ENCODE measurements around the gene ADGRG4.
"Not testable (repeated sequence)": the region's sequence is repeated elsewhere in the genome, so short reads cannot be mapped to it uniquely, and the experiment has no call there.

The ADGRG4 gene

GRCh38 chrX:136417806-136418205, 117.0 kb downstream of the ADGRG4 start:
- Histone ChIP-seq H3K27ac (no peak overlapping the region), H3K36me3 (ENCODE audit: insufficient read depth, low read length) (no peaks in the 10 kb centered on the region), H3K9me3 (ENCODE audit: low read depth, low read length) (no peaks in the 10 kb centered on the region), H3K9ac (ENCODE audit: insufficient read length) (no peak overlapping the region), H3K4me3 (no peak overlapping the region)
- TF ChIP-seq POLR2AphosphoS5 (IDR thresholded peaks at IDR 0.05; ENCODE audit: borderline replicate concordance, low read depth, low read length) (no peak), EZH2 (IDR thresholded peaks at IDR 0.05) (no peak), FOXP2 (optimal IDR thresholded peaks at IDR 0.05; ENCODE audit: control extremely low read depth, extremely low read length, insufficient read depth) (no peak)
- DNase-seq (ENCODE audit: low read depth, low spot score): no peak

GRCh38 chrX:136421338-136421737, 120.6 kb downstream of the ADGRG4 start:
- no peak overlapping the region for H3K27ac ChIP-seq
- no peak for TF ChIP-seq POLR2AphosphoS5 (IDR thresholded peaks at IDR 0.05; ENCODE audit: borderline replicate concordance, low read depth, low read length)
- no peak for TF ChIP-seq FOXP2 (optimal IDR thresholded peaks at IDR 0.05; ENCODE audit: control extremely low read depth, extremely low read length, insufficient read depth)
- no peak for TF ChIP-seq EZH2 (IDR thresholded peaks at IDR 0.05)
- H3K9me3 ChIP-seq (ENCODE audit: low read depth, low read length): no peaks in the 10 kb centered on the region
- no peak overlapping the region for H3K9ac ChIP-seq (ENCODE audit: insufficient read length)
- no peak for DNase-seq (ENCODE audit: low read depth, low spot score)
- no peaks in the 10 kb centered on the region for H3K36me3 ChIP-seq (ENCODE audit: insufficient read depth, low read length)
- no peak overlapping the region for H3K4me3 ChIP-seq

GRCh38 chrX:136423724-136424123, 123.0 kb downstream of the ADGRG4 start:
- no peak for DNase-seq (ENCODE audit: low read depth, low spot score)
- Histone ChIP-seq H3K27ac (no peak overlapping the region), H3K9ac (ENCODE audit: insufficient read length) (no peak overlapping the region), H3K36me3 (ENCODE audit: insufficient read depth, low read length) (no peaks in the 10 kb centered on the region), H3K9me3 (ENCODE audit: low read depth, low read length) (no peaks in the 10 kb centered on the region), H3K4me3 (no peak overlapping the region)
- TF ChIP-seq POLR2AphosphoS5 (IDR thresholded peaks at IDR 0.05; ENCODE audit: borderline replicate concordance, low read depth, low read length) (no peak), FOXP2 (optimal IDR thresholded peaks at IDR 0.05; ENCODE audit: control extremely low read depth, extremely low read length, insufficient read depth) (no peak), EZH2 (IDR thresholded peaks at IDR 0.05) (no peak)

GRCh38 chrX:136425996-136426395, 125.2 kb downstream of the ADGRG4 start:
- Histone ChIP-seq H3K27ac (no peak overlapping the region), H3K36me3 (ENCODE audit: insufficient read depth, low read length) (no peaks in the 10 kb centered on the region), H3K9me3 (ENCODE audit: low read depth, low read length) (no peaks in the 10 kb centered on the region), H3K4me3 (no peak overlapping the region), H3K9ac (ENCODE audit: insufficient read length) (no peak overlapping the region)
- no peak for DNase-seq (ENCODE audit: low read depth, low spot score)
- TF ChIP-seq POLR2AphosphoS5 (IDR thresholded peaks at IDR 0.05; ENCODE audit: borderline replicate concordance, low read depth, low read length) (no peak), EZH2 (IDR thresholded peaks at IDR 0.05) (no peak), FOXP2 (optimal IDR thresholded peaks at IDR 0.05; ENCODE audit: control extremely low read depth, extremely low read length, insufficient read depth) (no peak)

GRCh38 chrX:136431625-136432024, 130.9 kb downstream of the ADGRG4 start:
- Histone ChIP-seq H3K4me3 (no peak overlapping the region), H3K36me3 (ENCODE audit: insufficient read depth, low read length) (no peaks in the 10 kb centered on the region), H3K9ac (ENCODE audit: insufficient read length) (no peak overlapping the region), H3K27ac (no peak overlapping the region), H3K9me3 (ENCODE audit: low read depth, low read length) (no peaks in the 10 kb centered on the region)
- TF ChIP-seq EZH2 (IDR thresholded peaks at IDR 0.05): no peak
- no peak for TF ChIP-seq POLR2AphosphoS5 (IDR thresholded peaks at IDR 0.05; ENCODE audit: borderline replicate concordance, low read depth, low read length)
- TF ChIP-seq FOXP2 (optimal IDR thresholded peaks at IDR 0.05; ENCODE audit: control extremely low read depth, extremely low read length, insufficient read depth): no peak
- DNase-seq (ENCODE audit: low read depth, low spot score): no peak

- no peak for DNase-seq (ENCODE audit: low read depth, low spot score)
- Histone ChIP-seq H3K27ac (no peak overlapping the region), H3K4me3 (no peak overlapping the region), H3K9me3 (ENCODE audit: low read depth, low read length) (no peaks in the 10 kb centered on the region), H3K9ac (ENCODE audit: insufficient read length) (no peak overlapping the region), H3K36me3 (ENCODE audit: insufficient read depth, low read length) (no peaks in the 10 kb centered on the region)
- TF ChIP-seq FOXP2 (optimal IDR thresholded peaks at IDR 0.05; ENCODE audit: control extremely low read depth, extremely low read length, insufficient read depth) (no peak), POLR2AphosphoS5 (IDR thresholded peaks at IDR 0.05; ENCODE audit: borderline replicate concordance, low read depth, low read length) (no peak), EZH2 (IDR thresholded peaks at IDR 0.05) (no peak)
Observed at GRCh38 chrX:136437774-136438173, 137.0 kb downstream of the ADGRG4 start.

- DNase-seq (ENCODE audit: low read depth, low spot score): no peak
- H3K4me3 ChIP-seq: no peak overlapping the region
- H3K9ac ChIP-seq (ENCODE audit: insufficient read length): no peak overlapping the region
- TF ChIP-seq EZH2 (IDR thresholded peaks at IDR 0.05) (no peak), POLR2AphosphoS5 (IDR thresholded peaks at IDR 0.05; ENCODE audit: borderline replicate concordance, low read depth, low read length) (no peak), FOXP2 (optimal IDR thresholded peaks at IDR 0.05; ENCODE audit: control extremely low read depth, extremely low read length, insufficient read depth) (no peak)
- H3K27ac ChIP-seq: no peak overlapping the region
- no peaks in the 10 kb centered on the region for H3K9me3 ChIP-seq (ENCODE audit: low read depth, low read length)
- no peaks in the 10 kb centered on the region for H3K36me3 ChIP-seq (ENCODE audit: insufficient read depth, low read length)
Observed at GRCh38 chrX:136438192-136438591, 137.4 kb downstream of the ADGRG4 start.

- DNase-seq (ENCODE audit: low read depth, low spot score); H3K27ac ChIP-seq; H3K9ac ChIP-seq (ENCODE audit: insufficient read length); H3K4me3 ChIP-seq; H3K36me3 ChIP-seq (ENCODE audit: insufficient read depth, low read length); H3K9me3 ChIP-seq (ENCODE audit: low read depth, low read length): not testable (repeated sequence)
Observed at GRCh38 chrX:136445674-136446073, 144.9 kb downstream of the ADGRG4 start.

- Histone ChIP-seq H3K27ac (no peak overlapping the region), H3K4me3 (no peak overlapping the region), H3K9ac (ENCODE audit: insufficient read length) (no peak overlapping the region), H3K36me3 (ENCODE audit: insufficient read depth, low read length) (no peaks in the 10 kb centered on the region), H3K9me3 (ENCODE audit: low read depth, low read length) (no peaks in the 10 kb centered on the region)
- no peak for TF ChIP-seq POLR2AphosphoS5 (IDR thresholded peaks at IDR 0.05; ENCODE audit: borderline replicate concordance, low read depth, low read length)
- no peak for TF ChIP-seq EZH2 (IDR thresholded peaks at IDR 0.05)
- TF ChIP-seq FOXP2 (optimal IDR thresholded peaks at IDR 0.05; ENCODE audit: control extremely low read depth, extremely low read length, insufficient read depth): no peak
- no peak for DNase-seq (ENCODE audit: low read depth, low spot score)
Observed at GRCh38 chrX:136446208-136446607, 145.4 kb downstream of the ADGRG4 start.
